HEK293T (cell line): ENCODE measurements around the gene IGFL1.

Source experiments
- BHLHE40 ChIP-seq: fragments of 450-650 bp; IDR thresholded peaks from 2 replicates; pipeline ENCODE4 v1.6.1; 2016; ENCODE audit warnings: mild to moderate bottlenecking, moderate library complexity, borderline replicate concordance
- ELF4 ChIP-seq: fragments of 450-650 bp; IDR thresholded peaks from 2 replicates; pipeline ENCODE4 v1.6.1; 2017; ENCODE audit warnings: antibody characterized with exemption
- FOXA1 ChIP-seq: fragments of 450-650 bp; IDR thresholded peaks from 2 replicates; pipeline ENCODE4 v1.6.1; 2016; ENCODE audit warnings: mild to moderate bottlenecking
- FOXK2 ChIP-seq: fragments of 450-650 bp; IDR thresholded peaks from 2 replicates; pipeline ENCODE4 v1.6.1; 2016; ENCODE audit warnings: mild to moderate bottlenecking
- FOXM1 ChIP-seq: fragments of 450-650 bp; IDR thresholded peaks from 2 replicates; pipeline ENCODE4 v1.6.1; 2017; ENCODE audit warnings: mild to moderate bottlenecking, borderline replicate concordance
- HDGF ChIP-seq: fragments of 450-650 bp; IDR thresholded peaks from 2 replicates; pipeline ENCODE4 v1.6.1; 2017; ENCODE audit warnings: antibody characterized with exemption, borderline replicate concordance
- L3MBTL2 ChIP-seq: fragments of 450-650 bp; conservative IDR thresholded peaks from 2 replicates; pipeline ENCODE4 v1.6.1; 2016; ENCODE audit warnings: mild to moderate bottlenecking
- NFRKB ChIP-seq: fragments of 450-650 bp; IDR thresholded peaks from 2 replicates; pipeline ENCODE4 v1.6.1; 2016; ENCODE audit warnings: mild to moderate bottlenecking, moderate library complexity
- PKNOX1 ChIP-seq: fragments of 450-650 bp; IDR thresholded peaks from 2 replicates; pipeline ENCODE4 v1.6.1; 2016
- SP1 ChIP-seq: fragments of 450-650 bp; IDR thresholded peaks from 2 replicates; pipeline ENCODE4 v1.6.1; 2017
- SUZ12 ChIP-seq: fragments of 450-650 bp; IDR thresholded peaks from 2 replicates; pipeline ENCODE4 v1.6.1; 2016; ENCODE audit warnings: mild to moderate bottlenecking
- TARDBP ChIP-seq: fragments of 450-650 bp; IDR thresholded peaks from 2 replicates; pipeline ENCODE4 v1.6.1; 2016

- no peak for TF ChIP-seq FOXA1
- no peak for TF ChIP-seq TARDBP
- TF ChIP-seq FOXM1, result no peak
- TF ChIP-seq BHLHE40, result no peak
- no peak for TF ChIP-seq SUZ12
- TF ChIP-seq PKNOX1, result no peak
- no peak for TF ChIP-seq HDGF
- TF ChIP-seq L3MBTL2, result no peak
- TF ChIP-seq ELF4, result no peak
- TF ChIP-seq FOXK2, result no peak
- no peak for TF ChIP-seq SP1
- TF ChIP-seq NFRKB, result no peak
Measured at GRCh38 chr19:46191972-46192371, 37.6 kb upstream of the IGFL1 start.
